Thoracic aorta (tissue), 2 donors: ENCODE results near the gene KIDINS220. TPM values are rescaled to one million over a fixed set of nuclear protein-coding genes. Genes with fewer than 3 reads are reported as not detected.

Experiments
- ATAC-seq: fragments of 150-250 bp; one replicate; pipeline ENCODE4 v1.8.0; 2017; ENCODE audit warnings: low read depth; ENCODE audit not compliant: insufficient number of reproducible peaks, low FRiP score
- DNase-seq: peaks from one replicate; pipeline ENCODE4 v3.0.0-alpha.2; 2020; ENCODE audit warnings: low spot score
- H3K27ac ChIP-seq, 2 donors: fragments of 200-600 bp; sonication (generic); 1 replicate in 1 of 2; 2 replicates in 1 of 2; pipeline ENCODE4 v1.5.1; 2016; ENCODE audit warnings: mild to moderate bottlenecking in 2 of 2, moderate library complexity in 2 of 2
- H3K27me3 ChIP-seq: fragments of 200-600 bp; sonication (generic); replicated peaks from 2 replicates; pipeline ENCODE4 v1.6.0; 2016; ENCODE audit warnings: mild to moderate bottlenecking; ENCODE audit not compliant: insufficient read depth
- H3K36me3 ChIP-seq: fragments of 200-600 bp; sonication (generic); one replicate; pipeline ENCODE4 v1.5.1; 2016
- H3K4me1 ChIP-seq, 2 donors: fragments of 200-600 bp; sonication (generic); 1 replicate in 1 of 2; 2 replicates in 1 of 2; pipeline versions ENCODE4 v1.5.1 to v1.6.0; 2016; ENCODE audit warnings: low read depth in 2 of 2, mild to moderate bottlenecking in 1 of 2; ENCODE audit not compliant: control insufficient read depth in 1 of 2
- H3K4me3 ChIP-seq: fragments of 200-600 bp; sonication (generic); 2 replicates; pipeline ENCODE4 v1.5.1; 2016; ENCODE audit warnings: mild to moderate bottlenecking
- H3K9me3 ChIP-seq: fragments of 200-600 bp; sonication (generic); 2 replicates; pipeline ENCODE4 v1.5.1; 2016
- CTCF ChIP-seq: fragments of 200-600 bp; sonication (generic); IDR thresholded peaks from one replicate; pipeline ENCODE4 v1.5.1; 2019; ENCODE audit warnings: antibody characterized with exemption
- total RNA-seq, 2 donors: library from RNA; depleted of rRNA; stranded (reverse); fragments of >200 nt; gene quantifications; one replicate each; pipeline versions ENCODE4 v1.1.0 to v1.2.3, GENCODE V29; 2016

Gene KIDINS220
- total RNA-seq, 2 donors from 2014 or later, result 107 to 113 TPM

DNA sequence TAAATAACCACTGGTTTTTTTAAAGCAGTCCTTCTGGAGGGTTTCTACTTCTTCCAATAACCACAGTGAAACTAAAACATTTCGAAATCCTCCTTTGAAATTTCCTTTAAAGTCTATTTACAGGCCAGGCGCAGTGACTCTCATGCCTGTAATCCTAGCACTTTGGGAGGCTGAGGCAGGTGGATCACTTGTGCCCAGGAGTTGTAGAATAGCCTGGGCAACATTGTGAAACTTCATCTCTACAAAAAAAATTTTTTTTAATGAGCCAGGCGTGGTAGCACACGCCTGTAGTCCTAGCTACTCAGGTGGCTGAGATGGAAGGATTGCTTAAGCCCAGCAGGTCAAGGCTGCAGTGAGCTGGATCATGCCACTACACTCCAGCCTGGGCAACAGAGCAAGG lies 15.2 kb downstream of the KIDINS220 start:
- Histone ChIP-seq H3K4me3 (peak overlapping the region; percentile 27), H3K27me3 (no peaks in the 10 kb centered on the region), H3K36me3 (peaks cover 7% of the 10 kb centered on the region), H3K27ac (peak overlapping the region; percentile 55 to 65), H3K4me1 (peaks cover 9 to 25% of the 10 kb centered on the region in 2 donors), H3K9me3 (no peaks in the 10 kb centered on the region)
- peak; percentile 29 for ATAC-seq
- TF ChIP-seq CTCF, result no peak
- DNase-seq, result no peak

DNA sequence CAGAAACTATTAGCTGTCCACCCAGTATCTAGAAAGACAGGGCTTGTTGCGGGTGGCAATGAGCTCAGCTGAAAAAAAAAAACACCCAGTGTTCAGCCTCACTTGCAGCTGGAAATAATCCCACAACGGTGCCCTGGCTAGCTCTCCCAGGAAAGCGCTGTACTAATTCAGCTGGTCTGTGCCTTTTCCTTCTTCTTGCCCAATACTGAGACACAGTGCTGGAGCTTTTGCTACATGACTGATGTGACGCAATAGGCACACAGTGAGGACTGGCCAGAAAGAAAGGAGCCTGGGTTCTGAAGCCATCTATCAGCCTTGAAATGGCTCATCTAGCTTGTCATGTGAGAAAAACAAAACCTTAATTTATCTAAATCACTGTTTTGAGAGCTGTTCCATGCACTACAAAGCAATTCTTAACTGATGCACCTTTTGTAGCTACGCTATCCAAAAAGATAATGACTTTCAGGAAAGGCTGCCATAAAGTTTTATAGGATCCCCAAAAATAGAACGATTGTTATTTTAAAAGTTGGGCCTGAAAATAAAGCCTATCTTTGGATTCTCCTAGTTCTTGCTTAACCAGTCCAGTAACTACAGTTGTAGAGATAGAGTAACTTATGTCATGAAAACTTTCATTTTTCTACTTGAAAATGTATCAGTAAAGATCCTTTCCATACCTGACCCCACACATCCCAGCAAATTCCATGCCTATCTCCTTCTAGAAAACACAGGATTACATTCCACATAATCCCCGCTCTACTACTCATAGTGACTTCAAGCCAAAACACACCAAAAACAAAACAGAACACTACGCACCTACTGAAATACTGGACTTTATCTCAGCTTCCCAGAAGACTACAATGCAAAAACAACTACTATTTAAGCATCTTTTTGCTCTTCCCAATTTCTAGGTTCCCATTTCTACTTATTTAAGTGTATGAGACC lies 15.9 kb downstream of the KIDINS220 start:
- TF ChIP-seq CTCF, result no peak
- H3K27me3 ChIP-seq, result no peaks in the 10 kb centered on the region
- H3K4me1 ChIP-seq, result peaks cover 9 to 25% of the 10 kb centered on the region in 2 donors
- peak; percentile 92 for ATAC-seq
- peaks cover 7% of the 10 kb centered on the region for H3K36me3 ChIP-seq
- peak overlapping the region; percentile 55 to 65 for H3K27ac ChIP-seq
- DNase-seq, result peak; percentile 47
- H3K9me3 ChIP-seq, result no peaks in the 10 kb centered on the region
- H3K4me3 ChIP-seq, result peak overlapping the region; percentile 27

GRCh38 chr2:8819948-8820347 lies 17.5 kb downstream of the KIDINS220 start:
- H3K4me1 ChIP-seq, result peaks cover 9 to 25% of the 10 kb centered on the region in 2 donors
- H3K27ac ChIP-seq, result peak overlapping the region in 1 of 2 donors; percentile 40
- no peak for TF ChIP-seq CTCF
- H3K4me3 ChIP-seq, result no peak overlapping the region
- no peaks in the 10 kb centered on the region for H3K9me3 ChIP-seq
- H3K36me3 ChIP-seq, result peaks cover 13% of the 10 kb centered on the region
- no peak for ATAC-seq
- DNase-seq, result no peak
- H3K27me3 ChIP-seq, result no peaks in the 10 kb centered on the region

GRCh38 chr2:8819194-8819593 lies 18.2 kb downstream of the KIDINS220 start:
- no peaks in the 10 kb centered on the region for H3K9me3 ChIP-seq
- no peak for TF ChIP-seq CTCF
- peaks cover 17% of the 10 kb centered on the region for H3K36me3 ChIP-seq
- no peak overlapping the region for H3K27ac ChIP-seq
- no peaks in the 10 kb centered on the region for H3K27me3 ChIP-seq
- DNase-seq (no peak), ATAC-seq (no peak)
- H3K4me3 ChIP-seq, result no peak overlapping the region
- H3K4me1 ChIP-seq, result peaks cover 9 to 25% of the 10 kb centered on the region in 2 donors

GRCh38 chr2:8817221-8817620 lies 20.2 kb downstream of the KIDINS220 start:
- H3K27ac ChIP-seq, result no peak overlapping the region
- no peak for TF ChIP-seq CTCF
- no peak overlapping the region for H3K4me3 ChIP-seq
- no peak for DNase-seq
- H3K27me3 ChIP-seq, result no peaks in the 10 kb centered on the region
- peaks cover 4 to 12% of the 10 kb centered on the region in 2 donors for H3K4me1 ChIP-seq
- ATAC-seq, result no peak
- no peaks in the 10 kb centered on the region for H3K9me3 ChIP-seq
- peaks cover 18% of the 10 kb centered on the region for H3K36me3 ChIP-seq
